ENCODE measurements around the gene OR10H4. TPM values are rescaled to one million over a fixed set of nuclear protein-coding genes. Genes with fewer than 3 reads are reported as not detected.

OR10H4 gene
- total RNA-seq, 1 donor from 2014 or later, result not detected

GRCh38 chr19:15936173-15936572, 12.6 kb upstream of the OR10H4 start:
- Histone ChIP-seq H3K4me3 (ENCODE audit: low read depth, low read length) (no peak overlapping the region), H3K36me3 (ENCODE audit: control insufficient read depth, insufficient read depth, low read length) (peaks cover under 1% of the 10 kb centered on the region), H3K27me3 (ENCODE audit: control insufficient read depth, insufficient read depth, low read length) (no peaks in the 10 kb centered on the region)
- FAIRE-seq (no peak), DNase-seq (ENCODE audit: low read depth) (no peak)
- TF ChIP-seq, protein P1, sequence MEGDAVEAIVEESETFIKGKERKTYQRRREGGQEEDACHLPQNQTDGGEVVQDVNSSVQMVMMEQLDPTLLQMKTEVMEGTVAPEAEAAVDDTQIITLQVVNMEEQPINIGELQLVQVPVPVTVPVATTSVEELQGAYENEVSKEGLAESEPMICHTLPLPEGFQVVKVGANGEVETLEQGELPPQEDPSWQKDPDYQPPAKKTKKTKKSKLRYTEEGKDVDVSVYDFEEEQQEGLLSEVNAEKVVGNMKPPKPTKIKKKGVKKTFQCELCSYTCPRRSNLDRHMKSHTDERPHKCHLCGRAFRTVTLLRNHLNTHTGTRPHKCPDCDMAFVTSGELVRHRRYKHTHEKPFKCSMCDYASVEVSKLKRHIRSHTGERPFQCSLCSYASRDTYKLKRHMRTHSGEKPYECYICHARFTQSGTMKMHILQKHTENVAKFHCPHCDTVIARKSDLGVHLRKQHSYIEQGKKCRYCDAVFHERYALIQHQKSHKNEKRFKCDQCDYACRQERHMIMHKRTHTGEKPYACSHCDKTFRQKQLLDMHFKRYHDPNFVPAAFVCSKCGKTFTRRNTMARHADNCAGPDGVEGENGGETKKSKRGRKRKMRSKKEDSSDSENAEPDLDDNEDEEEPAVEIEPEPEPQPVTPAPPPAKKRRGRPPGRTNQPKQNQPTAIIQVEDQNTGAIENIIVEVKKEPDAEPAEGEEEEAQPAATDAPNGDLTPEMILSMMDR (IDR thresholded peaks at IDR 0.05; ENCODE audit: insufficient read depth, low read length, severe bottlenecking), result no peak

DNA sequence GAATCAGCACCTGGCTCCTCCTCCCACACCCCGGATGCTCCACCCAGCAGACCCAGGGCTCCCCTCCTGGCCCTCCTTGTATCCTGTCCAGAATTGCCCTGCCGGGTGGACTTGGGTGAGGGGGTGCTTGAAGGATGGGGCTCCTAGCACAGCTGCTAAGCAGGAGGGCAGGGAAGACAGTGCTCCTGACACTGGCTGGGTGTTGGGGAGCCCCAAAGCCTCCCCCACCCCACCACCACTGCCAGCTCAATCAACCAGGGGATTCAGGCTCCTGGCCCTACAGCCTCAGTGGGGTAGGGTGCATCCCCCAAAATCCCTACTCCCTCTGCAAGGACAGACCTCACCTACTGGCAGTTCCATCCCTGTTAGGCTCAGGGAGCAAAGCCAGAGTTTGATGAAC, 11.9 kb upstream of the OR10H4 start:
- DNase-seq (ENCODE audit: low read depth) (no peak), FAIRE-seq (no peak)
- Histone ChIP-seq H3K27me3 (ENCODE audit: control insufficient read depth, insufficient read depth, low read length) (no peaks in the 10 kb centered on the region), H3K36me3 (ENCODE audit: control insufficient read depth, insufficient read depth, low read length) (no peaks in the 10 kb centered on the region), H3K4me3 (ENCODE audit: low read depth, low read length) (no peak overlapping the region)
- TF ChIP-seq, protein P1 (IDR thresholded peaks at IDR 0.05; ENCODE audit: insufficient read depth, low read length, severe bottlenecking), result no peak

- no peak for FAIRE-seq
Measured at GRCh38 chr19:15937771-15938170, 11.0 kb upstream of the OR10H4 start.

DNA sequence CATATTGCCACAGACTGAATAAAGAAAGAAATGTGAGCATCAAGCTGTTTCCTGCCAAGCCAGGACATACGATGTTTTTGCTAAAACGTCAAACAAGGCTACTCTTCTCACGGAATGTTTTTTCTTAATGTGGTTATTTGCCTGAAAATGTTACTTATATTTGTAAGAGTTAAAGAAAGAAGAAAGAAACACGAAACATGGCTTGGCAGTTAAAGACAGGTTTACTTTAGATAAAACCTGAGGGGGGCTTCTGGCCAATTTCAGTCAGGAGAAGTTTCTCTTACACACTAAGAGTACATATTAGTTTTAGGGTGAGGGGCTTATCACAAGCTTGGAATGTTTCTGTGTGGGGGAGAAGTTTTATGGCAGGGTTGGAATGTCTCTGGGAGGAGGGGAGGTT, 4.4 kb upstream of the OR10H4 start:
- TF ChIP-seq, protein P1 (IDR thresholded peaks at IDR 0.05; ENCODE audit: insufficient read depth, low read length, severe bottlenecking), result no peak
- DNase-seq (ENCODE audit: low read depth) (no peak), FAIRE-seq (no peak)
- Histone ChIP-seq H3K27me3 (ENCODE audit: control insufficient read depth, insufficient read depth, low read length) (no peaks in the 10 kb centered on the region), H3K36me3 (ENCODE audit: control insufficient read depth, insufficient read depth, low read length) (no peaks in the 10 kb centered on the region), H3K4me3 (ENCODE audit: low read depth, low read length) (no peak overlapping the region)

More at GRCh38 chr19:15937771-15938170, 11.0 kb upstream of the OR10H4 start:
- Histone ChIP-seq H3K27me3 (ENCODE audit: control insufficient read depth, insufficient read depth, low read length) (no peaks in the 10 kb centered on the region), H3K36me3 (ENCODE audit: control insufficient read depth, insufficient read depth, low read length) (no peaks in the 10 kb centered on the region), H3K4me3 (ENCODE audit: low read depth, low read length) (no peak overlapping the region)
- TF ChIP-seq, protein P1 (IDR thresholded peaks at IDR 0.05; ENCODE audit: insufficient read depth, low read length, severe bottlenecking), result no peak
- DNase-seq (ENCODE audit: low read depth), result no peak

GRCh38 chr19:15945301-15945700, 3.5 kb upstream of the OR10H4 start:
- no peaks in the 10 kb centered on the region for H3K36me3 ChIP-seq (ENCODE audit: control insufficient read depth, insufficient read depth, low read length)
- H3K27me3 ChIP-seq (ENCODE audit: control insufficient read depth, insufficient read depth, low read length), result no peaks in the 10 kb centered on the region
- H3K4me3 ChIP-seq (ENCODE audit: low read depth, low read length), result no peak overlapping the region
- FAIRE-seq (no peak), DNase-seq (ENCODE audit: low read depth) (no peak)
- TF ChIP-seq, protein P1 (IDR thresholded peaks at IDR 0.05; ENCODE audit: insufficient read depth, low read length, severe bottlenecking), result no peak

- FAIRE-seq, result no peak
- no peaks in the 10 kb centered on the region for H3K27me3 ChIP-seq (ENCODE audit: control insufficient read depth, insufficient read depth, low read length)
- TF ChIP-seq, protein P1 (IDR thresholded peaks at IDR 0.05; ENCODE audit: insufficient read depth, low read length, severe bottlenecking), result no peak
Measured at GRCh38 chr19:15954820-15955219, 6.0 kb downstream of the OR10H4 start.

More at GRCh38 chr19:15954820-15955219, 6.0 kb downstream of the OR10H4 start:
- Histone ChIP-seq H3K4me3 (ENCODE audit: low read depth, low read length) (no peak overlapping the region), H3K36me3 (ENCODE audit: control insufficient read depth, insufficient read depth, low read length) (no peaks in the 10 kb centered on the region)
- no peak for DNase-seq (ENCODE audit: low read depth)
